A549 (cell line): ENCODE measurements around the gene SPARC. TPM values are rescaled to one million over a fixed set of nuclear protein-coding genes. Genes with fewer than 3 reads are reported as not detected.

Experiments
- ATAC-seq, 2 experiments: fragments of 200-7000 bp in 1 of 2; fragments of >200 bp in 1 of 2; cut with Nextera tagmentation in 1 of 2; cut with Tn5 transposase in 1 of 2; 3 replicates each; pipeline versions ENCODE4 v1.8.0 to v1.9.1; 2018 to 2020; ENCODE audit warnings: mild to moderate bottlenecking in 1 of 2, moderate library complexity in 1 of 2
- CTCF ChIA-PET: fragments of 300-600 bp; sonication (Branson Sonifier 250); formaldehyde crosslinking; extraction: SDS; loops from one replicate; lab custom pipeline; 2021; ENCODE audit warnings: antibody characterized with exemption, inconsistent platforms; lab: Yijun Ruan, JAX
- POLR2A ChIA-PET: fragments of 350-600 bp; formaldehyde crosslinking; extraction: SDS; loops from one replicate; lab custom pipeline; 2021; ENCODE audit warnings: antibody characterized with exemption, inconsistent platforms; lab: Yijun Ruan, JAX
- DNase-seq, 2 experiments: peaks; one replicate each; pipeline versions ENCODE4 v3.0.0 to v3.0.0-alpha.2; 2011 to 2016; ENCODE audit warnings: low read depth in 1 of 2, low spot score in 1 of 2
- FAIRE-seq: peaks from 2 replicates; lab custom pipeline; 2011; peaks lifted over from hg19 to GRCh38; lab: Jason Lieb, UNC
- H3K27ac ChIP-seq, 2 experiments: fragments of >200 bp; sonication (Bioruptor Twin); formaldehyde crosslinking; 3 replicates each; pipeline ENCODE4 v1.5.1; 2016 to 2017
- H3K4me1 ChIP-seq: fragments of >200 bp; sonication (Bioruptor Twin); formaldehyde crosslinking; 3 replicates; pipeline ENCODE4 v1.6.1; 2016
- H3K4me2 ChIP-seq: fragments of >200 bp; sonication (Bioruptor Twin); formaldehyde crosslinking; 3 replicates; pipeline ENCODE4 v1.6.1; 2016
- H3K4me3 ChIP-seq: fragments of >200 bp; sonication (Bioruptor Twin); formaldehyde crosslinking; 3 replicates; pipeline ENCODE4 v1.5.1; 2016
- H3K9me3 ChIP-seq: fragments of >200 bp; sonication (Bioruptor Twin); formaldehyde crosslinking; 3 replicates; pipeline ENCODE4 v1.6.1; 2016
- CHD4 ChIP-seq: fragments of 200-600 bp; sonication (generic); IDR thresholded peaks from 2 replicates; pipeline ENCODE4 v1.6.1; 2016; ENCODE audit warnings: antibody characterized with exemption, mild to moderate bottlenecking, borderline replicate concordance
- EHMT2 ChIP-seq: fragments of 200-600 bp; sonication (generic); IDR thresholded peaks from 2 replicates; pipeline ENCODE4 v1.6.1; 2016; ENCODE audit warnings: antibody characterized with exemption, low read depth, mild to moderate bottlenecking, moderate library complexity
- EP300 ChIP-seq, 2 experiments: fragments of >200 bp; sonication (Bioruptor Twin); formaldehyde crosslinking; IDR thresholded peaks; 2 replicates in 1 of 2; 3 replicates in 1 of 2; pipeline ENCODE4 v1.6.1; 2016 to 2017
- ESRRA ChIP-seq: fragments of 150-350 bp; IDR thresholded peaks from 2 replicates; pipeline ENCODE4 v1.6.1; 2014; ENCODE audit warnings: mild to moderate bottlenecking, low read length, borderline replicate concordance
- JUN ChIP-seq, 2 experiments: fragments of >200 bp; sonication (Bioruptor Twin); formaldehyde crosslinking; IDR thresholded peaks; 2 replicates in 1 of 2; 3 replicates in 1 of 2; pipeline ENCODE4 v1.6.1; 2016 to 2017
- KDM1A ChIP-seq: fragments of 200-600 bp; sonication (generic); IDR thresholded peaks from 2 replicates; pipeline ENCODE4 v1.6.1; 2016; ENCODE audit warnings: low read depth, mild to moderate bottlenecking
- MAZ ChIP-seq: fragments of 150-350 bp; IDR thresholded peaks from 2 replicates; pipeline ENCODE4 v1.6.1; 2014; ENCODE audit warnings: antibody characterized with exemption, low read depth, low read length, borderline replicate concordance
- NFE2L2 ChIP-seq: fragments of 150-350 bp; conservative IDR thresholded peaks from 2 replicates; pipeline ENCODE4 v1.6.1; 2014; ENCODE audit warnings: low read length
- POLR2AphosphoS2 ChIP-seq: conservative IDR thresholded peaks from 2 replicates; pipeline ENCODE4 v1.6.1; 2012; ENCODE audit warnings: low read length, improper control_type of control experiment, inconsistent platforms
- RARB ChIP-seq: fragments of 250-450 bp; sonication (Bioruptor Pico); IDR thresholded peaks from 2 replicates; pipeline ENCODE4 v1.8.0; 2021; ENCODE audit warnings: mild to moderate bottlenecking, moderate library complexity
- ZC3H11A ChIP-seq: fragments of 450-650 bp; IDR thresholded peaks from 2 replicates; pipeline ENCODE4 v1.6.1; 2014; ENCODE audit warnings: antibody characterized with exemption, mild to moderate bottlenecking
- WGBS: methylation state at CpG from one replicate; pipeline ENCODE4 v1.1.6; 2017; ENCODE audit errors: missing lambda C conversion rate; 5-methylcytosine and 5-hydroxymethylcytosine counted together
- polyA plus RNA-seq, 4 experiments: library from polyadenylated mRNA; depleted of rRNA in 3 of 4; stranded (reverse); fragments of >200 nt; fragmentation: RNase III in 1 of 4; extraction: RNeasy Plus Mini Kit Qiagen cat#74134 plus additional on column Dnase treatment in 1 of 4; gene quantifications; 2 replicates in 3 of 4; 3 replicates in 1 of 4; pipeline ENCODE4 v1.2.3, GENCODE V29; 2011 to 2017
- small RNA-seq, 6 experiments: library from RNA; depleted of rRNA; stranded (forward); fragments of <200 nt; gene quantifications; one replicate each; pipeline ENCODE3, GENCODE V24; 2012
- TF ChIP-seq, protein P1 (sequence below): IDR thresholded peaks from 2 replicates; pipeline ENCODE4 v1.6.1; 2012
- TF ChIP-seq, protein P2 (sequence below): fragments of 250-450 bp; sonication (Bioruptor Pico); IDR thresholded peaks from 2 replicates; pipeline ENCODE4 v1.5.0; 2020; ENCODE audit warnings: low read depth, mild to moderate bottlenecking, moderate library complexity
- TF ChIP-seq, protein P3 (sequence below): fragments of 200-600 bp; sonication (generic); IDR thresholded peaks from 2 replicates; pipeline ENCODE4 v1.6.1; 2016; ENCODE audit warnings: antibody characterized with exemption, mild to moderate bottlenecking, moderate library complexity

The SPARC gene
- polyA plus RNA-seq, 2 of the 4 experiments (the other 2 are of a cell fraction), result 33.8 to 45.7 TPM

GRCh38 chr5:151611127-151611775 is 75.5 kb downstream of the SPARC start:
- FAIRE-seq (no peak), ATAC-seq (no peak), DNase-seq (no peak)
- Histone ChIP-seq H3K4me3 (no peak overlapping the region), H3K9me3 (0 out of 3 replicates have a peak, but pooled peaks cover 6% of the 10 kb centered on the region), H3K4me1 (peaks cover 19% of the 10 kb centered on the region), H3K4me2 (no peak overlapping the region), H3K27ac (no peak overlapping the region)
- POLR2A ChIA-PET, result no interaction called here
- CTCF ChIA-PET, result interaction anchor here (0.6 to 1.9 kb wide), 4 partner anchors 19 to 1656 kb away, joined by 3 to 6 read pairs (median 3); no protein-coding TSS in a partner anchor
- 72% methylated on average over 8 of the region's 8 CpGs for WGBS
- TF ChIP-seq EP300 (IDR thresholded peaks at IDR 0.05) (no peak), JUN (IDR thresholded peaks at IDR 0.05) (no peak), RARB (CRISPR knock-in tag) (no peak), ESRRA (no peak), NFE2L2 (no peak), ZC3H11A (no peak), KDM1A (no peak), POLR2AphosphoS2 (no peak), CHD4 (no peak), EHMT2 (no peak), MAZ (no peak)
- TF ChIP-seq, protein P1, sequence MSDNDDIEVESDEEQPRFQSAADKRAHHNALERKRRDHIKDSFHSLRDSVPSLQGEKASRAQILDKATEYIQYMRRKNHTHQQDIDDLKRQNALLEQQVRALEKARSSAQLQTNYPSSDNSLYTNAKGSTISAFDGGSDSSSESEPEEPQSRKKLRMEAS, result no peak
- TF ChIP-seq, protein P2, sequence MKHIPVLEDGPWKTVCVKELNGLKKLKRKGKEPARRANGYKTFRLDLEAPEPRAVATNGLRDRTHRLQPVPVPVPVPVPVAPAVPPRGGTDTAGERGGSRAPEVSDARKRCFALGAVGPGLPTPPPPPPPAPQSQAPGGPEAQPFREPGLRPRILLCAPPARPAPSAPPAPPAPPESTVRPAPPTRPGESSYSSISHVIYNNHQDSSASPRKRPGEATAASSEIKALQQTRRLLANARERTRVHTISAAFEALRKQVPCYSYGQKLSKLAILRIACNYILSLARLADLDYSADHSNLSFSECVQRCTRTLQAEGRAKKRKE, result no peak
- TF ChIP-seq, protein P3, sequence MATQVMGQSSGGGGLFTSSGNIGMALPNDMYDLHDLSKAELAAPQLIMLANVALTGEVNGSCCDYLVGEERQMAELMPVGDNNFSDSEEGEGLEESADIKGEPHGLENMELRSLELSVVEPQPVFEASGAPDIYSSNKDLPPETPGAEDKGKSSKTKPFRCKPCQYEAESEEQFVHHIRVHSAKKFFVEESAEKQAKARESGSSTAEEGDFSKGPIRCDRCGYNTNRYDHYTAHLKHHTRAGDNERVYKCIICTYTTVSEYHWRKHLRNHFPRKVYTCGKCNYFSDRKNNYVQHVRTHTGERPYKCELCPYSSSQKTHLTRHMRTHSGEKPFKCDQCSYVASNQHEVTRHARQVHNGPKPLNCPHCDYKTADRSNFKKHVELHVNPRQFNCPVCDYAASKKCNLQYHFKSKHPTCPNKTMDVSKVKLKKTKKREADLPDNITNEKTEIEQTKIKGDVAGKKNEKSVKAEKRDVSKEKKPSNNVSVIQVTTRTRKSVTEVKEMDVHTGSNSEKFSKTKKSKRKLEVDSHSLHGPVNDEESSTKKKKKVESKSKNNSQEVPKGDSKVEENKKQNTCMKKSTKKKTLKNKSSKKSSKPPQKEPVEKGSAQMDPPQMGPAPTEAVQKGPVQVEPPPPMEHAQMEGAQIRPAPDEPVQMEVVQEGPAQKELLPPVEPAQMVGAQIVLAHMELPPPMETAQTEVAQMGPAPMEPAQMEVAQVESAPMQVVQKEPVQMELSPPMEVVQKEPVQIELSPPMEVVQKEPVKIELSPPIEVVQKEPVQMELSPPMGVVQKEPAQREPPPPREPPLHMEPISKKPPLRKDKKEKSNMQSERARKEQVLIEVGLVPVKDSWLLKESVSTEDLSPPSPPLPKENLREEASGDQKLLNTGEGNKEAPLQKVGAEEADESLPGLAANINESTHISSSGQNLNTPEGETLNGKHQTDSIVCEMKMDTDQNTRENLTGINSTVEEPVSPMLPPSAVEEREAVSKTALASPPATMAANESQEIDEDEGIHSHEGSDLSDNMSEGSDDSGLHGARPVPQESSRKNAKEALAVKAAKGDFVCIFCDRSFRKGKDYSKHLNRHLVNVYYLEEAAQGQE, result no peak

Small RNAs within 50 kb of the gene (small RNA-seq; reads per million reads assigned to genes)
- gene RN7SKP232, result 0 to 17.2 (median 0) reads per million in 6 experiments

Other genes starting within 250 kb of the SPARC start
- gene SLC36A1, start 239.3 kb downstream of the SPARC start, polyA plus RNA-seq (2011; rRNA removed), result 10.8 and 12.4 TPM in 2 replicates
- 7.2 to 7.6 TPM (median 7.4 TPM) in 3 replicates for gene SLC36A1, start 239.3 kb downstream of the SPARC start, polyA plus RNA-seq (2017; fragmentation: RNase III; extraction: RNeasy Plus Mini Kit Qiagen cat#74134 plus additional on column Dnase treatment)
- gene FAT2, start 95.6 kb downstream of the SPARC start, polyA plus RNA-seq (2011; rRNA removed), result 0.01 TPM in 1 of 2 replicates, not detected in the other
- 0.01 to 0.03 TPM (median 0.01 TPM) in 3 replicates for gene FAT2, start 95.6 kb downstream of the SPARC start, polyA plus RNA-seq (2017; fragmentation: RNase III; extraction: RNeasy Plus Mini Kit Qiagen cat#74134 plus additional on column Dnase treatment)
- gene ATOX1, start 71.7 kb upstream of the SPARC start, polyA plus RNA-seq (2011; rRNA removed), result 58.1 and 78.8 TPM in 2 replicates
- gene ATOX1, start 71.7 kb upstream of the SPARC start, polyA plus RNA-seq (2017; fragmentation: RNase III; extraction: RNeasy Plus Mini Kit Qiagen cat#74134 plus additional on column Dnase treatment), result 215 to 223 TPM (median 218 TPM) in 3 replicates
- 126 and 167 TPM in 2 replicates for gene G3BP1, start 85.0 kb upstream of the SPARC start, polyA plus RNA-seq (2011; rRNA removed)
- gene G3BP1, start 85.0 kb upstream of the SPARC start, polyA plus RNA-seq (2017; fragmentation: RNase III; extraction: RNeasy Plus Mini Kit Qiagen cat#74134 plus additional on column Dnase treatment), result 176 to 178 TPM (median 176 TPM) in 3 replicates
- gene GLRA1, start 237.9 kb upstream of the SPARC start, polyA plus RNA-seq (2011; rRNA removed), result not detected in 2 replicates
- gene GLRA1, start 237.9 kb upstream of the SPARC start, polyA plus RNA-seq (2017; fragmentation: RNase III; extraction: RNeasy Plus Mini Kit Qiagen cat#74134 plus additional on column Dnase treatment), result not detected in 3 replicates